GM12872 (cell line): ENCODE data around the gene SNX9.

Experiments used
- TF ChIP-seq, protein P1 (sequence below): IDR thresholded peaks from 3 replicates; pipeline ENCODE4 v1.5.1; 2011; ENCODE audit warnings: low read depth, mild to moderate bottlenecking, low read length, moderate library complexity; ENCODE audit not compliant: insufficient read depth

The SNX9 gene

DNA sequence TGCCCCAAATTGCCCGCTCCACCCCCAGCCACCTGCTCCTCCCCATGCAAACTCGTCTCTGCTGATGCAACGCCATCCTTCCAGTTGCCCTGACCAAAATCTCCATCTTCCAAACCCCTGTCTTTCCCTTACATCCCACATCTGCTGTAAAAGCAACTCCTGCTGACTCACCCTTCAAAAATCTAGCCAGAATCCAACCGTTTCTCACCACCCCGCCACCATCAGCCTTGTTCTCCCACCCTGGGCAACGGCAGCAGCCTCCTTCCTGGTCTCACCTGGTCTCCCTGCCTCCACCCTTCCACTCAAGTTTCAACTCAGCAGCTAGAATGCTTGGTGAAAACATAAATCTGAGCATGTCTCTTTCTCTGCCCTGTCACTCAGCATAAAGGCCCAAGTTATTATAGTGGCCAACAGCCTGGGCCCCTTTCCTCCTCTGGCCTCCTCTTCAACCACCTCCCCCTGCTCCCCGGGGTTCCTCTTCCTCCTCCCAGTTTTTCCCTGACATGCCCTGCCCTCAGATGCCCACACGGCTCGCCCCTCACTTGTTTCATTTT, 151.4 kb downstream of the SNX9 start:
- TF ChIP-seq, protein P1, sequence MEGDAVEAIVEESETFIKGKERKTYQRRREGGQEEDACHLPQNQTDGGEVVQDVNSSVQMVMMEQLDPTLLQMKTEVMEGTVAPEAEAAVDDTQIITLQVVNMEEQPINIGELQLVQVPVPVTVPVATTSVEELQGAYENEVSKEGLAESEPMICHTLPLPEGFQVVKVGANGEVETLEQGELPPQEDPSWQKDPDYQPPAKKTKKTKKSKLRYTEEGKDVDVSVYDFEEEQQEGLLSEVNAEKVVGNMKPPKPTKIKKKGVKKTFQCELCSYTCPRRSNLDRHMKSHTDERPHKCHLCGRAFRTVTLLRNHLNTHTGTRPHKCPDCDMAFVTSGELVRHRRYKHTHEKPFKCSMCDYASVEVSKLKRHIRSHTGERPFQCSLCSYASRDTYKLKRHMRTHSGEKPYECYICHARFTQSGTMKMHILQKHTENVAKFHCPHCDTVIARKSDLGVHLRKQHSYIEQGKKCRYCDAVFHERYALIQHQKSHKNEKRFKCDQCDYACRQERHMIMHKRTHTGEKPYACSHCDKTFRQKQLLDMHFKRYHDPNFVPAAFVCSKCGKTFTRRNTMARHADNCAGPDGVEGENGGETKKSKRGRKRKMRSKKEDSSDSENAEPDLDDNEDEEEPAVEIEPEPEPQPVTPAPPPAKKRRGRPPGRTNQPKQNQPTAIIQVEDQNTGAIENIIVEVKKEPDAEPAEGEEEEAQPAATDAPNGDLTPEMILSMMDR: no peak

DNA sequence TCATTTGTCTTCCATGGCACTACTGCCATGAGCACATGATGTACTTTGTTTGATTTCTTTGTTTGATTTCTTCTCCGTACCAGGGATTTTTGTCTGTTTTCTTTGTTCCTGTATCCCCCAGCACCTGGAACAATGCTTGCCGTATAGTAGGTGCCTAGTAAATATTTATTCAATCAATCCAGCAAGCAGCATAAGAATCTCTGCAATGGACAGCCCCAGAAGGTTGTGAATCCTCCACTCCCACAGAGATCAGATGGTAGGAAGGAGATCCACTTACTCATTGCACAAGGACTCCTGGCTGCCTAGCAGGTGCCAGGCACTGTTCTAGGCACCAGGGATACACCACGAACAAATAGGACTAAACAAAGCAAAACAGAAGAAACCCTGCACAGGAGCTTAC, 151.9 kb downstream of the SNX9 start:
- TF ChIP-seq, protein P1: no peak

DNA sequence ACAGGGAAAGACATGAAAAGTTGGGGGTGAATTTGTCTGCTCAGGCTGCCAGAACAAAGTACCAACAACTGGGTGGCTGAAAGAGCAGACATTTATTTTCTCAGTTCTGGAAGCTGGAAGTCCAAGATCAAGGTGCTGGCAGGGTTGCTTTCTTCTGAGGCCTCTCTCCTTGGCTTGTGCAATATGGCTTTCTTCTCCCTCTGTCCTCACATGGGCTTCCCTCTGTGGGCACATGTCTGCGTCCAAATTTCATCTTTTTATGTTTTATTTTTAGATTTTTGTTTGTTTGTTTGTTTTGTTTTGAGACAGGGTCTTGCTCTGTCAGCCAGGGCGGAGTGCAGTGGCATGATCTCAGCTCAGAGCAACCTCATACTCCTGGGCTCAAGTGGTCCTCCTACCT, 152.4 kb downstream of the SNX9 start:
- TF ChIP-seq, protein P1: no peak

DNA sequence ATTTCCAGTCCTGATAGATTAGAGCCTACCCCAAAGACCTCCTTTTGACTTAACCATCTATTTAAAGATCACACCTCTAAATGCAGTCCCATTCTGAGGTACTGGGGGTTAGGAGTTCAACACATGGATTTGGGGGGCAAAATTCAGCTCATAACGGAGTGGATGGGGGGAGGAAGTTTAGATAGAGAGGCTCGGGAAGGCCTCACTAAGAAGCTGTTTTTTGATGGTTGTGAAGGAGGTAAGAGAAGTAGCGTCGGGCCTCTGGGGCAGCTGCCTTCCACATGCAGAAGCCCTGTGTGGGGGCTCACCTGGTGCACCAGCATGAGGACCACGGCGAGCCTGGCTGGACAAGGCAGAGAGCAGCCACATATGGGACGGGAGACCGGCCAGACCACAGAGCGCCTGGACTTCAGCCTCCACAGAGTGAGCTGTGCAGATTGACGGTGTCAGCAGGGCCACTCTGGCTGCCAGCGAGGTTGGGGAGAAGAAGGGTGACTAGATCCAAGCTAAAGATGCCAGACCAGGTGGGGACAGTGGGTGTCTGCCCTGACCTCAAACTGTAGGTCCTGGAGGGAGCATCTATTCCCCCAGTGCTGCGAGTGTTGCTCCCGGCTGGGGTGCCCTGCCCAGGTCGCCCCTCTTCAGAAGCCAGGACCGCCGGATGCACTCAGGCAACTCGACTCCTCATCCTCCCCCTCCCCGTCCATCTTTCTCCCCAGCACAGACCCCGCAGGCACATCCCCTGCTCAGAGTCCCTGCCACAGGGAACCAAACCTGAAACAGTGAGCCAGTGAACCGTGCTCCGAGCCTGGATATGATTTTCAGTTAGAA, 153.5 kb downstream of the SNX9 start:
- TF ChIP-seq, protein P1: no peak

DNA sequence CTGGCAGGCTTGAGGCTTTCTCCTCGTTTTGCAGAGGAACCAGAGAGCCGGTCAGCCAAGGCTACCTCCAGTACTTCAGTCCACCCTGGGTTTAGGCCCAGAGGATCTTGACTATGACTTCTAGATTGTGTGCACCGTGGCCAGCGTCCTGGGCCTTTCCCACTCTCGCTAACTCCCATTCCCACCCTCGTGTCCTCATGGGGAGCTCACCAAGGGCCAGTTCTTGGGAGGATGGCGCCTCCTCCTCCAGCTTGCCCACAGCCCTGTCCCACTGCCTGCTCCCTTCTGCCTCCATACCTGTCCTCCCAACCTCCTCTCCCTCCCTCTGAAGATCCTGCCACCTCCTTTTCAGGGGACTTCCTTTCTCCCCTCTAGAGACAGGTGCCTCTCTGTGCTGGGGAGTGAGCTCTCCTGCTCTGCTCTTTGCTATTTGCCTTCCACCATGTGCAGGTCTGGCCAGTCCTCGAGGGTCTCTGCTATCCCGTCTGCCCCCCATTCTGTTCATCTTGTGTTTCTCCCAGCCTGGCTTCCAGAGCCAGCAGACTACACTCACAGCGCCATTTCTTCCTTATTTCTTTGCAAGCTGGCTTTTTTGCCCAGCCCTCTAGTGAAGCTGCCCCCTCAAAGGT, 154.2 kb downstream of the SNX9 start:
- TF ChIP-seq, protein P1: no peak

DNA sequence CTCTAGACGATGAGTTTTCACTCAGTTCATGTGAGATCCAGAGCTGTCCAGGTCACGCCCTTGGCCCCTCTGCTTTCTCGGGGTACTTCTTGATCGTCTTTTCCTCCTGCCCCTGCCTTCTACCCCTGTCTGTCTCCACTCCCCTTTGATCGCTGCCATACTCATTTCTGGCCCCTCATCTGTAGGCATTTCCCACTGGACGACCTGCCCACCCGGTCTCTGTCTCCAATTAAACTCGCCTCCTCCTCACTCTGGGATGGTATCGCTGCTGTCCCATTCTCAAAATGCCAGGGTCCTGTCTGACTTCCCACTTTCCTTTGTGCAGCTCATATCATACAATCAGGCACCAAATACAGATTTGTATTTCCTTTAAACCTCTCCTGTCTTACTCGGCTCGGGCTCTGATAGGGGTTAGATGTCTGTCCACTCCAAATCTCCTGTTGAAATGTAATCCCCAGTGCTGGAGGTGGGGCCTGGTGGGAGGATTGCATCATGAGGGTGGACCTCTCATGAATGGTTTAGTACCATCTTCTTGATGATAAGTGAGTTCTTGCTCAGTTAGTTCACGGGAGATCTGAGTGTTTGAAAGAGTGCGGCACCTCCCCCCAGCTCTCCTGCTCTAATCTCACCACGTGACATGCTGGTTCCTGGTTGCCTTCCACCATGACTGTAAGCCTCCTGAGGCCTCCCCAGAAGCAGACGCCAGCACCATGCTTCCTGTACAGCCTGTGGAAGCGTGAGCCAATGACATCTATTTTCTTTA, 155.2 kb downstream of the SNX9 start:
- TF ChIP-seq, protein P1: no peak

DNA sequence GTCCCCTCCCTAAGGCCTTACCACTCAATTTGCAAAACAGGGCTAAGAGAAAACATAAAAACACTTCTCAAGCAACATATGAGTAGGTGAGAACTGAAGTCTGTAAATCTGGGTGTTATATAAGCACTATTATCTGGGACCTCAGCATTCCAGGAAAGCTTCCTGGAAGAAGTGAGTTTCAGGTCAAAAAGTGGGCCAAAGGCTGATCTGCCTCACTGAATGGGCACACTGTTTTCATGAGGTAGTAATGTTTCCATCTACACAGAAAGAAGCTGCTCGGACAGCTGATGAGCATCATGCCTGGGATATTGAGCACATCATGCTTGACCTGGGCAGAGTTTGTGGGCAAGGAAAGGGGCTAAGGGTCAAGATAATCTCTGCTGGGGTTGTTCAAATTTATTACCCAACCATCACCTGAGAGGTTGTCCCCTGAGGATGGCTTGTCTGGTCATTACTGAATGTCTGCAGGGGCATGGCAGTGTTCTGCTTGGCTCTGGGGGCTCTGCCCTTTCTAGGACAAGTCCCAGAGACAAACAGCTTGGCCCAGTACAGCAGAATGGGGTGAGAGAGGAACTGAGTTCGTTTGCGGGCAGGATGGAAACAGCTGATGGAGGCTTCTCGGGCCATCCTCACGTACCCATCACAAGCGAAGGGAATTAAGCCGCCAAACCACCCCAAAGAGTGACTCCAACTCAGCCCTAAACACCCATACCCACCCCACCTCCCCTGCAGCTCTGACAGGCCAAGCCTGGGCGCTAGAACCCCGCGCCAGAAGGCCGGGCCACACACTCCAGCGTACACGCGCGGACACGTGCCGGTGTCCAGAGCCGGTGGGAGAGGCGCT, 157.5 kb downstream of the SNX9 start:
- TF ChIP-seq, protein P1: no peak
